Panc1 (cell line): Measurements from ENCODE around the gene CTBP1.

Source experiments
- POLR2AphosphoS5 ChIP-seq: IDR thresholded peaks from 2 replicates; pipeline ENCODE4 v1.6.1; 2012; ENCODE audit warnings: mild to moderate bottlenecking, low read depth, low read length, moderate library complexity
- REST ChIP-seq, 2 experiments: IDR thresholded peaks; 2 replicates each; pipeline ENCODE4 v1.6.1; 2011 to 2012; ENCODE audit warnings: low read depth in 2 of 2, control low read depth in 1 of 2, low read length in 1 of 2, mild to moderate bottlenecking in 1 of 2, moderate library complexity in 1 of 2; ENCODE audit not compliant: insufficient read depth in 1 of 2
- SIN3A ChIP-seq: IDR thresholded peaks from 2 replicates; pipeline ENCODE4 v1.6.1; 2012; ENCODE audit warnings: low read depth, mild to moderate bottlenecking, low read length, moderate library complexity, borderline replicate concordance; ENCODE audit not compliant: insufficient read depth
- TCF7L2 ChIP-seq: IDR thresholded peaks from 2 replicates; pipeline ENCODE4 v1.6.1; 2011; ENCODE audit warnings: mild to moderate bottlenecking, low read depth, low read length, inconsistent platforms
- TF ChIP-seq, protein P1 (sequence below): fragments of 450-650 bp; IDR thresholded peaks from 2 replicates; pipeline ENCODE4 v1.5.1; 2017; ENCODE audit warnings: mild to moderate bottlenecking

- TF ChIP-seq, protein P1, sequence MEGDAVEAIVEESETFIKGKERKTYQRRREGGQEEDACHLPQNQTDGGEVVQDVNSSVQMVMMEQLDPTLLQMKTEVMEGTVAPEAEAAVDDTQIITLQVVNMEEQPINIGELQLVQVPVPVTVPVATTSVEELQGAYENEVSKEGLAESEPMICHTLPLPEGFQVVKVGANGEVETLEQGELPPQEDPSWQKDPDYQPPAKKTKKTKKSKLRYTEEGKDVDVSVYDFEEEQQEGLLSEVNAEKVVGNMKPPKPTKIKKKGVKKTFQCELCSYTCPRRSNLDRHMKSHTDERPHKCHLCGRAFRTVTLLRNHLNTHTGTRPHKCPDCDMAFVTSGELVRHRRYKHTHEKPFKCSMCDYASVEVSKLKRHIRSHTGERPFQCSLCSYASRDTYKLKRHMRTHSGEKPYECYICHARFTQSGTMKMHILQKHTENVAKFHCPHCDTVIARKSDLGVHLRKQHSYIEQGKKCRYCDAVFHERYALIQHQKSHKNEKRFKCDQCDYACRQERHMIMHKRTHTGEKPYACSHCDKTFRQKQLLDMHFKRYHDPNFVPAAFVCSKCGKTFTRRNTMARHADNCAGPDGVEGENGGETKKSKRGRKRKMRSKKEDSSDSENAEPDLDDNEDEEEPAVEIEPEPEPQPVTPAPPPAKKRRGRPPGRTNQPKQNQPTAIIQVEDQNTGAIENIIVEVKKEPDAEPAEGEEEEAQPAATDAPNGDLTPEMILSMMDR, result no peak
- no peak for TF ChIP-seq REST (IDR thresholded peaks at IDR 0.05; ENCODE audit: insufficient read depth in 1 of 2, low read depth in 2 of 2, low read length in 1 of 2)
- no peak for TF ChIP-seq POLR2AphosphoS5
- no peak for TF ChIP-seq TCF7L2
- TF ChIP-seq SIN3A, result no peak
Observed at GRCh38 chr4:1235381-1236102, 13.4 kb downstream of the CTBP1 start.
